ENCODE data around the gene NFIA. TPM values are rescaled to one million over a fixed set of nuclear protein-coding genes. Genes with fewer than 3 reads are reported as not detected.

NFIA gene
- total and polyA plus RNA-seq, 10 of the 15 experiments (the other 5 are each of a cell fraction or from before 2014, with no cell fraction given): 0.10 to 0.16 TPM; not detected in 8

GRCh38 chr1:61253059-61253735, 170.8 kb downstream of the NFIA start:
- H3K9ac ChIP-seq (ENCODE audit: control insufficient read depth, insufficient read depth, low read length): no peak overlapping the region
- H3K4me1 ChIP-seq (ENCODE audit: control insufficient read depth, insufficient read depth, low read length): no peaks in the 10 kb centered on the region
- no peak overlapping the region for H3K27ac ChIP-seq (ENCODE audit: control insufficient read depth, insufficient read depth)
- H4K20me1 ChIP-seq (ENCODE audit: control insufficient read depth, insufficient read depth): no peaks in the 10 kb centered on the region
- intact Hi-C loops (cut with micrococcal nuclease; ENCODE audit: unreplicated experiment) (no loop called here), in situ Hi-C loops (cut with MboI) (no loop called here)
- 0% methylated on average over 2 of the region's 2 CpGs for WGBS (ENCODE audit: insufficient coverage, insufficient replicate concordance, low lambda C conversion rate, missing lambda C conversion rate)
- ChIA-PET RAD21 (ENCODE audit: unreplicated experiment) (no interaction called here), POLR2A (no interaction called here), CTCF (interaction anchor here (0.6 kb wide), 1 partner anchor 1100 kb away, joined by 3 read pairs; no protein-coding TSS in a partner anchor), SMC1A (ENCODE audit: uncharacterized antibody, unreplicated experiment) (no interaction called here)
- ATAC-seq: no peak
- no peak for FAIRE-seq
- BruUV-seq (replicated peaks): no TSS peak
- H2AFZ ChIP-seq (ENCODE audit: control insufficient read depth, low read depth, low read length): no peak overlapping the region
- H3K4me3 ChIP-seq: no peak overlapping the region
- no peak overlapping the region for H3K4me2 ChIP-seq (ENCODE audit: control insufficient read depth, insufficient read depth)
- no peak for DNase-seq (ENCODE audit: low read depth, low spot score)
- TF ChIP-seq MYB (IDR thresholded peaks at IDR 0.05; ENCODE audit: borderline replicate concordance, low read depth, low read length) (no peak), SIX5 (IDR thresholded peaks at IDR 0.05; ENCODE audit: low read depth, low read length, severe bottlenecking) (no peak), ELK1 (IDR thresholded peaks at IDR 0.05; ENCODE audit: low read depth, low read length) (no peak), POLR2A (IDR thresholded peaks at IDR 0.05; ENCODE audit: low read depth, low read length) (no peak), MTA3 (IDR thresholded peaks at IDR 0.05; ENCODE audit: borderline replicate concordance, low read length) (no peak), RAD21 (IDR thresholded peaks at IDR 0.05; ENCODE audit: insufficient read depth, low read depth, low read length) (no peak), CREB1 (IDR thresholded peaks at IDR 0.05; ENCODE audit: low read depth) (no peak), TBL1XR1 (IDR thresholded peaks at IDR 0.05; ENCODE audit: low read depth, low read length) (no peak), IRF4 (IDR thresholded peaks at IDR 0.05; ENCODE audit: low read depth, low read length) (no peak), CHD1 (IDR thresholded peaks at IDR 0.05; ENCODE audit: low read depth, low read length) (no peak), ASH2L (IDR thresholded peaks at IDR 0.05; ENCODE audit: borderline replicate concordance, low read depth) (no peak)
- TF ChIP-seq, protein P1, sequence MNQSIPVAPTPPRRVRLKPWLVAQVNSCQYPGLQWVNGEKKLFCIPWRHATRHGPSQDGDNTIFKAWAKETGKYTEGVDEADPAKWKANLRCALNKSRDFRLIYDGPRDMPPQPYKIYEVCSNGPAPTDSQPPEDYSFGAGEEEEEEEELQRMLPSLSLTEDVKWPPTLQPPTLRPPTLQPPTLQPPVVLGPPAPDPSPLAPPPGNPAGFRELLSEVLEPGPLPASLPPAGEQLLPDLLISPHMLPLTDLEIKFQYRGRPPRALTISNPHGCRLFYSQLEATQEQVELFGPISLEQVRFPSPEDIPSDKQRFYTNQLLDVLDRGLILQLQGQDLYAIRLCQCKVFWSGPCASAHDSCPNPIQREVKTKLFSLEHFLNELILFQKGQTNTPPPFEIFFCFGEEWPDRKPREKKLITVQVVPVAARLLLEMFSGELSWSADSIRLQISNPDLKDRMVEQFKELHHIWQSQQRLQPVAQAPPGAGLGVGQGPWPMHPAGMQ (IDR thresholded peaks at IDR 0.05; ENCODE audit: borderline replicate concordance): no peak
- TF ChIP-seq, protein P2, sequence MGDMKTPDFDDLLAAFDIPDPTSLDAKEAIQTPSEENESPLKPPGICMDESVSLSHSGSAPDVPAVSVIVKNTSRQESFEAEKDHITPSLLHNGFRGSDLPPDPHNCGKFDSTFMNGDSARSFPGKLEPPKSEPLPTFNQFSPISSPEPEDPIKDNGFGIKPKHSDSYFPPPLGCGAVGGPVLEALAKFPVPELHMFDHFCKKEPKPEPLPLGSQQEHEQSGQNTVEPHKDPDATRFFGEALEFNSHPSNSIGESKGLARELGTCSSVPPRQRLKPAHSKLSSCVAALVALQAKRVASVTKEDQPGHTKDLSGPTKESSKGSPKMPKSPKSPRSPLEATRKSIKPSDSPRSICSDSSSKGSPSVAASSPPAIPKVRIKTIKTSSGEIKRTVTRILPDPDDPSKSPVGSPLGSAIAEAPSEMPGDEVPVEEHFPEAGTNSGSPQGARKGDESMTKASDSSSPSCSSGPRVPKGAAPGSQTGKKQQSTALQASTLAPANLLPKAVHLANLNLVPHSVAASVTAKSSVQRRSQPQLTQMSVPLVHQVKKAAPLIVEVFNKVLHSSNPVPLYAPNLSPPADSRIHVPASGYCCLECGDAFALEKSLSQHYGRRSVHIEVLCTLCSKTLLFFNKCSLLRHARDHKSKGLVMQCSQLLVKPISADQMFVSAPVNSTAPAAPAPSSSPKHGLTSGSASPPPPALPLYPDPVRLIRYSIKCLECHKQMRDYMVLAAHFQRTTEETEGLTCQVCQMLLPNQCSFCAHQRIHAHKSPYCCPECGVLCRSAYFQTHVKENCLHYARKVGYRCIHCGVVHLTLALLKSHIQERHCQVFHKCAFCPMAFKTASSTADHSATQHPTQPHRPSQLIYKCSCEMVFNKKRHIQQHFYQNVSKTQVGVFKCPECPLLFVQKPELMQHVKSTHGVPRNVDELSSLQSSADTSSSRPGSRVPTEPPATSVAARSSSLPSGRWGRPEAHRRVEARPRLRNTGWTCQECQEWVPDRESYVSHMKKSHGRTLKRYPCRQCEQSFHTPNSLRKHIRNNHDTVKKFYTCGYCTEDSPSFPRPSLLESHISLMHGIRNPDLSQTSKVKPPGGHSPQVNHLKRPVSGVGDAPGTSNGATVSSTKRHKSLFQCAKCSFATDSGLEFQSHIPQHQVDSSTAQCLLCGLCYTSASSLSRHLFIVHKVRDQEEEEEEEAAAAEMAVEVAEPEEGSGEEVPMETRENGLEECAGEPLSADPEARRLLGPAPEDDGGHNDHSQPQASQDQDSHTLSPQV (IDR thresholded peaks at IDR 0.05): no peak
- H3K36me3 ChIP-seq (ENCODE audit: control insufficient read depth in 2 of 2, insufficient read depth in 2 of 2, low read length in 1 of 2): no peaks in the 10 kb centered on the region
- no peaks in the 10 kb centered on the region for H3K27me3 ChIP-seq (replicated peaks in 1 of 2; ENCODE audit: control insufficient read depth in 2 of 2, insufficient read depth in 2 of 2, low read length in 1 of 2)
- H3K9me3 ChIP-seq (replicated peaks; ENCODE audit: control insufficient read depth, insufficient read depth, low read length): no peaks in the 10 kb centered on the region
- no peaks in the 10 kb centered on the region for H3K79me2 ChIP-seq (ENCODE audit: control insufficient read depth, insufficient read depth, low read length)

Data from GM12878 (cell line).